Renal pelvis (tissue), 4 donors: Measurements from ENCODE around the gene INPP4B. TPM values are rescaled to one million over a fixed set of nuclear protein-coding genes. Genes with fewer than 3 reads are reported as not detected.
A peak's percentile ranks its signal among the peaks of the same experiment; 100 is the strongest.

Experiments
- DNase-seq: peaks from one replicate; pipeline ENCODE4 v3.0.0-alpha.2; 2013
- polyA plus RNA-seq, 3 donors: library from polyadenylated mRNA; unstranded; fragments of 120-200 nt; gene quantifications; one replicate each; pipeline ENCODE4 v1.2.1, GENCODE V29; 2013; ENCODE audit not compliant: insufficient read length in 3 of 3

INPP4B gene
- polyA plus RNA-seq, 3 donors, result 8.4 to 9.4 (median 8.4) TPM

DNA sequence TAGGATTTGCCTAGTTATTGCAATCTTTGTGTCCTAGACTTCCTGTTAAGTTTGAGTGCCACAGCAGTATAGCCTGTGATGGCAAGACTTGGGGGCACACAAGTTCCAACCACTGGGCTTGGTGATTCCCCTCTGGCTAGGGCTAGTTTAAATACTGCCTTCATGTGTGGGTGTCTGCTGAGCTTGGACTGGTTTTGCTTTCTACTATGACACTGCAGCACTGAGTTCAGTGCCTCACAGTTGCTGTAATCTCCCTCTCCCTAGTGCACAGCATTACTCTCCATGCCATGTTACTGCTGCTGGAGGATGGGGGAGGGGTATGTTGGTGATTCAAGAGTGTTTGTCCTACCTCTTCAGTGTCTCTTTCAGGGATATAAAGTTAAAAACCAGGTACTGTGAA lies 830.1 kb downstream of the INPP4B start:
- no peak for DNase-seq

DNA sequence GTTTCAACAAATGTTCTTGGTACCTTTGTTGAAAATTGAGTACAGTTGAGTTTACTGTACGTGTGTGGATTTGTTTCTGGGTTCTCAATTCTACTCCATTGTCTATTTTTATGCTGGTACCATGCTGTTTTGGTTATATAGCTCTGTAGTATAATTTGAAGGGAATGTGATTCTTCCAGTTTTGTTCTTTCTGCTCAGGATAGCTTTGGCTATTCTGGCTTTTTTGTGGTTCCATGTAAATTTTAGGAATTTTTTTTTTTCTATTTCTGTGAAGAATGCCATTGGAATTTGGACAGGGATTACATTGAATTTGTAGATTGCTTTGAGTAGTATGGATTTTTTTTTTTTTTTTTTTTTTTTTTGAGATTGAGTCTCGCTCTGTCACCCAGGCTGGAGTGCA lies 836.4 kb downstream of the INPP4B start:
- no peak for DNase-seq

DNA sequence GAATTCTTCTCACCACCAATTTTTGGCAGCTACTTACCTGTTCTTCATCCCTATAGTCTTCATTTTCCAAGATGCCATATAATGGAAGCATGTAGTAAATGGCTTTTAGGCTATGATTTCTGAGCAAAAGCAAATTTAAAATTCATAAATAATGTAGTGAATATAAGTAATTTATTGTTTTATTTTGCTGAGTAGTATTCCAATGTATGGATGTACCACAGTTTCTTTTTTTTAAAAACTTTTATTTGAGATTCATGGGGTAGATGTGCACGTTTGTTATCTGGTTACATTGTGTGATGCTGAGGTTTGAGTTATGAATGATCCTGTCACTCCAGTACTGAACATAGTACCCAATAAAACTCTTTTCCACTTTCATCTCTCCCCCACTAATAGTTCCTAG lies 840.6 kb downstream of the INPP4B start:
- DNase-seq, result no peak

DNA sequence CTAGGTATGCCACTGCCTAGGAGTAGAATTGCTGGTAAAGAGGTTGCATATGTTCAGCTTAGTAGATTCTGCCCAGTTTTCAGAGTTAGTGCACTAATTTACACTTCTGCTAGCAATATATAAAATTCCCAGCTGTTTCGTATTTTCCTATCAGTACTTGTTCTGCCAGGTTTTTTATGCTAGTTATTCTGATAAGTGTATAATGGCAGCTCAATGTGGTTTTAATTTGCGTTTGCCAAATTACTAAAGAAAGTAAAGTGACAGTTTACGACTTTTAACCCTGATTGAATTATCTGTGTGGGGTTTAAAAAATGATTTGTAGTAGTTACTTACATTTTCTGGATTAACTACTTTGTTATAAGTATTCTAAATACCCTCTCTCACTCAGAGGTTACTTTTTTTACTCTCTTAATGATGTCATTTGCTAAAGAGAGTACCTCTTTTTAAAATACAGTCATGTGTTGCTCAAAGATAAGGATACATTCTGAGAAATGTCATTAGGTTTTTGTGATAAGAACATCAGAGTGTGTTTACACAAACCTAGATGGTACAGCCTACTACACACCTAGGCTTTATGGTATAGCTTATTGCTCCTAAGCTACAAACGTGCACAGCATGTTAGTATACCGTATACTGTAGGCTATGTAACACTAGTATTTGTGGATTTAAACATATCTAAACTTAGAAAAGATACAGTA lies 846.5 kb downstream of the INPP4B start:
- DNase-seq, result peak; percentile 5

DNA sequence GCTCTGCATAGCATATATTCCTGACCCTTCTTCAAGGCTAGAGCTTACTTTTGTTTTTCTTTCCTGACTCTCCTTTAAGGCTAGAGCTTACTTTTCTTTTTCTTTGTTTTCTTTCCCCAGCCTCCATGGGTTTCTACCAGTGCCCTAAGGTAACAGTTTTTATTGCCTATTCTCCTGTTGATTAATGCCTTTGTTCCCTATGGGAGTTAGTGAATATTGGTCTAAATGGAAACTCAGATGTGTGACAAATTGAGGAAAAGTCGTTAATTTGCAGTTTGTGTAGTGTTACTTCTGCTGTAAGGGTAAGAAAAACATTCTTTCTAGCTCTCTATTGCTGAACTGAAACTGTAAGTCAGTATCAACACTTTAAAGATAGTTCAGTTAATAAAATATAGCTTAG lies 851.0 kb downstream of the INPP4B start:
- peak; percentile 54 for DNase-seq

DNA sequence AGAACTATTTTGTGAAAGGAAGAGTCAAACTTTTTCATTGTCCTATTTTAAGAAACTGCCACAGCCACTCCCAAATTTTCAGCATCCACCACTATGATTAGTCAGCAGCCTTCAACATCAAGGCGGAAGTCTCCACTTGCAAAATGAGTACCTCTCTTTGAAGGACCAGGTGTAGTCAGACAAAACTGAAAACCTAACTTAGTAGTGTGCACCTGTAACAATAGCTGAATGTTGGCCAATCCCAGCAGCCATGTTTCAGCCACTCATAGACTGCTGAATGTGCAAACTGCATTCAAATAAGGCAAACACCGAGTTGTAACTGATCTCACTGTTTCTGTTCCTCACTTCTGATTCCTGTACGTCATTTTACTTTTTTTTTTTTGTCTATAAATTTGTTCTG lies 868.7 kb downstream of the INPP4B start:
- DNase-seq, result no peak
